Motor neuron (in vitro differentiated cells): ENCODE data around the gene ADAM12. TPM values are rescaled to one million over a fixed set of nuclear protein-coding genes. Genes with fewer than 3 reads are reported as not detected.
A peak's percentile ranks its signal among the peaks of the same experiment; 100 is the strongest.

Source experiments
- ATAC-seq, 8 experiments: fragments of 200-7000 bp; cut with Tn5 transposase; replicated peaks in 6 of 8; 2 replicates each; pipeline ENCODE4 v1.8.0; 2021; ENCODE audit warnings: mild to moderate bottlenecking in 8 of 8, moderate library complexity in 8 of 8
- H3K27ac ChIP-seq, 2 donors: fragments of 250-450 bp; sonication (Bioruptor Pico); 2 replicates each; pipeline ENCODE4 v1.9.0; 2021; ENCODE audit warnings: antibody characterized with exemption in 2 of 2, mild to moderate bottlenecking in 2 of 2, moderate library complexity in 1 of 2
- H3K4me1 ChIP-seq, 2 donors: fragments of 250-450 bp; sonication (Bioruptor Pico); replicated peaks in 1 of 2; 2 replicates each; pipeline ENCODE4 v1.6.1; 2021; ENCODE audit warnings: antibody characterized with exemption in 2 of 2, mild to moderate bottlenecking in 2 of 2, moderate library complexity in 1 of 2
- H3K4me3 ChIP-seq, 5 donors: fragments of 250-450 bp; sonication (Bioruptor Pico); 2 replicates each; pipeline ENCODE4 v1.9.0; 2021; ENCODE audit warnings: antibody characterized with exemption in 5 of 5, mild to moderate bottlenecking in 5 of 5, moderate library complexity in 4 of 5
- WGBS, 10 experiments: fragments of 450-650 bp; shearing (Covaris generic); methylation state at CpG; one replicate each; pipeline ENCODE4 v1.0.0; 2022; 5-methylcytosine and 5-hydroxymethylcytosine counted together
- in situ Hi-C, 9 experiments: fragments of 400-800 bp; cut with MboI; loops; one replicate each; pipeline ENCODE4 v1.15.0; 2021; ENCODE audit warnings: low sequenced_read_pairs in 9 of 9, low pct_unique_long_range_greater_than_20kb in 2 of 9; ENCODE audit not compliant: unreplicated experiment in 9 of 9
- total RNA-seq, 8 experiments: library from RNA; unstranded; fragments of 300-600 nt; gene quantifications; 2 replicates each; pipeline versions ENCODE4 v1.2.3 to v1.2.4, GENCODE V29; 2022

Gene ADAM12, protein sequence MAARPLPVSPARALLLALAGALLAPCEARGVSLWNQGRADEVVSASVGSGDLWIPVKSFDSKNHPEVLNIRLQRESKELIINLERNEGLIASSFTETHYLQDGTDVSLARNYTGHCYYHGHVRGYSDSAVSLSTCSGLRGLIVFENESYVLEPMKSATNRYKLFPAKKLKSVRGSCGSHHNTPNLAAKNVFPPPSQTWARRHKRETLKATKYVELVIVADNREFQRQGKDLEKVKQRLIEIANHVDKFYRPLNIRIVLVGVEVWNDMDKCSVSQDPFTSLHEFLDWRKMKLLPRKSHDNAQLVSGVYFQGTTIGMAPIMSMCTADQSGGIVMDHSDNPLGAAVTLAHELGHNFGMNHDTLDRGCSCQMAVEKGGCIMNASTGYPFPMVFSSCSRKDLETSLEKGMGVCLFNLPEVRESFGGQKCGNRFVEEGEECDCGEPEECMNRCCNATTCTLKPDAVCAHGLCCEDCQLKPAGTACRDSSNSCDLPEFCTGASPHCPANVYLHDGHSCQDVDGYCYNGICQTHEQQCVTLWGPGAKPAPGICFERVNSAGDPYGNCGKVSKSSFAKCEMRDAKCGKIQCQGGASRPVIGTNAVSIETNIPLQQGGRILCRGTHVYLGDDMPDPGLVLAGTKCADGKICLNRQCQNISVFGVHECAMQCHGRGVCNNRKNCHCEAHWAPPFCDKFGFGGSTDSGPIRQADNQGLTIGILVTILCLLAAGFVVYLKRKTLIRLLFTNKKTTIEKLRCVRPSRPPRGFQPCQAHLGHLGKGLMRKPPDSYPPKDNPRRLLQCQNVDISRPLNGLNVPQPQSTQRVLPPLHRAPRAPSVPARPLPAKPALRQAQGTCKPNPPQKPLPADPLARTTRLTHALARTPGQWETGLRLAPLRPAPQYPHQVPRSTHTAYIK
- total RNA-seq = 10 to 100 TPM in 3 of 8 experiments, 1 to 10 TPM in 4, under 1 TPM in 1; 0.63 to 62.9 (median 5.5) TPM

DNA sequence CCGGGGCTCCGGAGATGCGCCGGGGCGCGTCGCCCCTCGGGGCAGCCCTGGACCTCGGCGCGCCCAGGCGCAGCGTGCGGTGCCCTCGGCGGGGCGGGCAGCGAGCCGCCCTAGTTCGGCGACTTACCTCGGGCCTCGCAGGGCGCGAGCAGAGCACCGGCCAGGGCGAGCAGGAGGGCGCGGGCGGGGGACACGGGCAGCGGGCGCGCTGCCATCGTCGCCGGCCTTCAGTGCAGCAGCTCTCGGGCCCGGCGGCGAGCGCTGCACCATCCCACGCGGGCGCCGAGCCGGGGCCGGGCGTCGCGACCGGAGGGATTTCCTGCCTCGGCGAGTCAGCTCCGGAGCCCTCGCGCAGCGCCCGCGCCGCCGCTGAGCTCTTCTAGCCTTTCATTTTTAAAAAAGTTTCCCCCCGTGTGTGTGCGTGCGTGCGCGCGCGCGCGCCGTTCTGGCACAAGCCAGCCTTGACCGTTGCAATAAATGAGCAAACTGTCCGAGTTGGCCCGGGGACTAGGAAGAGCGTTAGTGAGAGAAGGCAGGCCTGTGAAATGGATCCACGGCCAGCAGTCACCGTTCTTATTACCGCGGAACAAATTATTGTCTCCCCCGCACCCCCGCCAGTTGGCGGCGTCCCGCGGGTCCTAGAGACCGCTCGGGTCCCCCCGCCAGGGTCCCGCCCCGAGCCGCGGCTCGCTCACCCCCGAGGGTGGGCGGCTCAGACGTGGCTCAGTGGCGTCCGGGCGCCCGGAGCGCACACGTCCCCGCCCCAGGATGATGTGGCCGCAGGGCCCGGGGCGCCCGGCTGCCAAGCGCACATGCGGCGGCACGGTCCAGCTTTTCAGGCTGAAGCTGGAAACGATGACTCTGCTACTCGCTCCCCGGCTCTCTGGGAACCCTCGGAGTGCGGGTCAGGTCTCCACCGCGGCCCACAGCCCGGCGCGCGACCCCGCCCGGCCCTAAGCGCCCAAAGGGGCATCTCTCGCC is at the start of gene ADAM12:
TSS of gene ADAM12 (minus strand) at position 547 of the 981 bp plus-strand sequence. CDS start at position 215, 332 bp downstream.
- in situ Hi-C loops = loop anchor here in 2 of 9 experiments (25.0 kb wide), 4 partner anchors 151 to 401 kb away; no protein-coding TSS in a partner anchor
- Histone ChIP-seq H3K4me3 (peak within 1 kb of the TSS; percentile 41 to 55 (median 50)), H3K4me1 (peaks cover 27 to 29% of the 10 kb centered on the region in 2 donors), H3K27ac (peak within 1 kb of the TSS in 1 of 2 donors; percentile 10)
- 13 to 80% (median 40%) methylated on average over 1 to 11 of the region's 127 CpGs; no CpG with 5 or more reads in 7 of the 10 experiments for WGBS, 10 experiments
- ATAC-seq = peak; percentile 60 to 74 (median 64)

DNA sequence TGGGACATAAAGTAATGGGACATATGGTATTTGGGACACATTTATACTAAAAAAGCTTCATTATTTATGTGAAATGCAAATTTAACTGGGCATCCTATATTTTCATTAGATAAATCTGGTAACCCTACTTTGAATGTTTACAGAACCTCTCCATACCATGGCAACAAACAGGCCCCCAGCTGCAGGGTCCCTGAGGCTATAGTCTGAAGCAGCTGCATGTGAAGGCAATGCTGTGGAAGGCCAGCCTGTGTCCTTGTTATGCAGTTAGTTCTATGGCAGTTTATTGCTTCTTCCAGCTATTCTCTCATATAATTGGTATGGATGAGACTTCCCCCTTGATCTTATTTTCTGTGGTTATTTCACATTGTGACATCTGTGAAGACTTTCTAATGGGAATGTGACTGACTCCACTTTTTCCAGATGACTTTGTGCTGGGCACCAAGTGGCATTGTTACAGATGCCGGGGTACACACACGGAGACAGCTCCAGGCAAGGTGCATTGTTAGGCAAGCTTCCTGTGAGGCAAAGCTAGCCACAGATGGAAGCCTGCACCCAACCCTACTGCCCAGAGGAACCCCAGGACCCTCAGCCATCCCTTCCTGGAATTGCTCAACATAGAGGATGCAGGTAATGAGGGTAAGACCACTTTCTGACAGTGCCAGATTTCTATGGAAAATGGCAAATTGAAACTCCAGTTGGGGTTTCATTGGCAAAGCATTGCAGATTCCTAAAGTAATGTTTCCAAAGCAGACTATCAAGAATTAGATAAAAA is 49.5 kb upstream of the ADAM12 start:
- WGBS, 10 experiments = 27 to 63% (median 43%) methylated on average over 2 of the region's 2 CpGs; no CpG with 5 or more reads in 4 of the 10 experiments
- no peak overlapping the region for H3K27ac ChIP-seq
- in situ Hi-C loops = no loop called here

DNA sequence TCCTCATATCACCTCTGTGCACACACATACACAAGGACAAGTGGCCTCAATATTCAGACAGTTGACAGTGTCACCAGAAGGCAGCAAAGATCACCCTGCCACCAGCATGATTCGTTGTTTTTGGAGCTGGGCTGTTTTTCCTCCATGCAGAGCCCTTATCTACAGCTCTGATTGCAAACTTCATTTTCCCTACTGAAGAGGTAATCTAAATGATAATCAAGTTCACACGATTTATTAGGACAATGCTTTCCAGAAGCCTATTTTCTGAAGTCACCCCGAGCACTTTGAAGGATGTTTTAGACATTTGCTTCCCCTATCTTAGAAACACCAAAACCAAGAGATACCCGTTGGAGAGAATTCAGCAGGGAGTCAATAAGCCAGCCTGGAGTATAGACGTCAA is 46.0 kb upstream of the ADAM12 start:
- Histone ChIP-seq H3K27ac (no peak overlapping the region), H3K4me3 (no peak overlapping the region), H3K4me1 (peaks cover 0 to 7% of the 10 kb centered on the region in 2 donors)
- ATAC-seq = no peak
- in situ Hi-C loops = no loop called here
- WGBS, 10 experiments = 26 to 90% (median 75%) methylated on average over 2 to 5 of the region's 5 CpGs; no CpG with 5 or more reads in 3 of the 10 experiments

More for the DNA sequence above, 49.5 kb upstream of the ADAM12 start:
- peak in 1 of 8 experiments; percentile 19 for ATAC-seq
- no peak overlapping the region for H3K4me3 ChIP-seq
- peaks cover 0 to 7% of the 10 kb centered on the region in 2 donors for H3K4me1 ChIP-seq

DNA sequence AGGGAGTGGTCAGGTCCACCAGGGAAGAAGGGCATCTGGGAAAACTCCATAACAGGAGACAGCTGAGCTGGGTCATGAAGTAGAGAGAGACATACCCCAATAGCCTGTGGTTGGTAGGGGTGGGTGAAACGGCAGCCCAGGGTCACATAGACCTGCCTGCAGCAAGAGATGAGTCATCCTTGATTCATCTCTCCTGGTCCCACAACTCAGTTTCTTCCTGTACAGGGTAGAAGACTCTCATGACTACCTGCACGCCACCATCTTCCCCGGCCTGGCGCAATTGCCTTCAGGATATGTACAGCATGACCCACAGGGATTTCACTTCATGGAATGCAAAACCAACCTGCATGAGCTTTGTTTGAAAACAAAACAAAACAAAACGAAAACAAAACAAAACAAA is 45.1 kb upstream of the ADAM12 start:
- peaks cover 0 to 7% of the 10 kb centered on the region in 2 donors for H3K4me1 ChIP-seq
- H3K4me3 ChIP-seq = no peak overlapping the region
- ATAC-seq = no peak
- WGBS, 10 experiments = 0 to 95% (median 42%) methylated on average over 1 to 4 of the region's 5 CpGs; no CpG with 5 or more reads in 2 of the 10 experiments
- H3K27ac ChIP-seq = no peak overlapping the region
- in situ Hi-C loops = no loop called here

DNA sequence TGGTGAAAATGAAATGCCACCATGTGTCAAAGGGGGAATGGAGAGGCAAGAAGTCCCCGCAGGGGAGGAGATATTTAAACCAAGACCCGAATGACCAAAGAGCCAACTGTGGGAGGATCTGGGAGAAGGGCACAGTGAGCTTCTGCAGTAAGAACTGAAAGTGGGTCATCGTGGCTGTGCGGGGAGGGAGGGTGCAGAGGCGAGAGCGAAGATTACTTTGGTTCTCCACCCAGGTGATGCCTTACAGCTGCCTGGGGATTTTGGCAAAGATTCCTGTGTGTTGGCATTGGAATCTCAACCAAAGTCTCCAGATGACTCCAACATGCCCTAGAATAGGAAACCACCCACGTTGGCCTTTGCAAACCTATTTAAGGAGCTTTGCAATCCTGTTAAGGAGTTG is 44.2 kb upstream of the ADAM12 start:
- in situ Hi-C loops = no loop called here
- 0 to 95% (median 81%) methylated on average over 1 to 6 of the region's 7 CpGs; no CpG with 5 or more reads in 4 of the 10 experiments for WGBS, 10 experiments

DNA sequence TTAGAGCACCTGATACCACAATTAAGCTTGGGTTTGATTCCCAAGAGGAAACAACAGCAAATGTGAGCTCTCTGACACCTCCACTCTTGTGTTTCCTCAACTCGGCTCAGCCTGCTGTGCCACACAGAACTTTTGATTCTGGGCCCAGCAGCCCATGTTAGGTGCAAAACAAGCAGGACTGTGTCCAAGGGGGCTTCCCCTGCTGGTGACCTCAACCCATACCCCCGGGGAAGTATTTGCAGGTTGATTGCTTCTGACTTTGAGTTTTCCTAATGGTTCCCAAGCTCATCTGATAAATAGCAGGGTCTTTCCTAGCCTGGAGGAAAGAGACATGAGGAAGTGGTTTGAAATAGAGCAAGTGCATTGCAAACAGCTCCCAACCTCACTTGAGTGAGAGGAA is 43.5 kb upstream of the ADAM12 start:
- H3K27ac ChIP-seq = no peak overlapping the region
- no peak overlapping the region for H3K4me3 ChIP-seq
- ATAC-seq = no peak
- in situ Hi-C loops = no loop called here
- peaks cover 0 to 7% of the 10 kb centered on the region in 2 donors for H3K4me1 ChIP-seq
- 60 to 90% (median 80%) methylated on average over 1 to 2 of the region's 2 CpGs; no CpG with 5 or more reads in 4 of the 10 experiments for WGBS, 10 experiments

More for the DNA sequence above, 44.2 kb upstream of the ADAM12 start:
- ATAC-seq = no peak
- Histone ChIP-seq H3K27ac (no peak overlapping the region), H3K4me3 (no peak overlapping the region), H3K4me1 (peaks cover 0 to 7% of the 10 kb centered on the region in 2 donors)

DNA sequence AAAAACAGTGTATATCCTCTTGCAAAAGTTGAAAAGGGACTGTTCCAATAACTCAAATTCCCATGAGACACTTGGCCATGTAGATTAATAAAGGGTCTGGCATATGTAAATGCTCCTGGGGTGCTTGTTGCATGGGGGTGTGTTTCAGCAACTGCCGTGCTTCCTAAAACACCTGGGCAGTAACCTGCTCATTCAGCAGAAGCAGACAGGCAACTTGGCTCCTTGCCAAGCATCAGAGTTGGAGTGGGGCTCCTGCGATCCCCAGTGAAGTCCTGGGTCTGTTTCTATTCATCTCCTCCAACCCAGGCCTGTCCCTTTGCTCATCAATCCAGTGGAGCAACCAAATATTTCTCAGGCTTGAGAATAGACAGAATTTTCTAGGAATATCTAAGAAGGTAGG is 42.2 kb upstream of the ADAM12 start:
- ATAC-seq = no peak
- Histone ChIP-seq H3K27ac (no peak overlapping the region), H3K4me3 (no peak overlapping the region), H3K4me1 (peaks cover 0 to 7% of the 10 kb centered on the region in 2 donors)
- 81 to 100% (median 92%) methylated on average over 1 to 2 of the region's 2 CpGs; no CpG with 5 or more reads in 5 of the 10 experiments for WGBS, 10 experiments
- in situ Hi-C loops = no loop called here

DNA sequence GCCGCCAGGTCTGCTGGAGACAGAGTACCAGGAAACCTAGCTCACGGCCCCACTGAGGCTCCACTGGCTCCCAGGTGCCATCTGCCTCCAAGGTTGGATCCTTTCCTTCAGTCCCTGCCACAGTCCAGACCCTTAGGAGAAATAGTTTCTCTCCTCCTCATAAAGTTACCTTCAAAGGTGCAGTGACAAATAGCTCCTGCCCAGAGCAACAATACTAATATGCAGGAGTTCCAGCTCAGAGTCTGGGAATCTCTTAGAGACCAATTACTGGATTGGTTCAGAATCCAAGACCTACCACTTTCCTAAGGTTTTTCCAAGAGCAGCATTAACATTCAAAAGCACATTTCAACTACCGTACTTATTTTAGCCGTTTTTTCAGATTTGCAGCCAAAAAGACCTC is 41.0 kb upstream of the ADAM12 start:
- no peak for ATAC-seq
- Histone ChIP-seq H3K4me1 (peaks cover 0 to 2% of the 10 kb centered on the region in 2 donors), H3K4me3 (no peak overlapping the region), H3K27ac (no peak overlapping the region)
- in situ Hi-C loops = no loop called here
- 73 to 95% (median 84%) methylated on average over 1 to 4 of the region's 4 CpGs for WGBS, 10 experiments

DNA sequence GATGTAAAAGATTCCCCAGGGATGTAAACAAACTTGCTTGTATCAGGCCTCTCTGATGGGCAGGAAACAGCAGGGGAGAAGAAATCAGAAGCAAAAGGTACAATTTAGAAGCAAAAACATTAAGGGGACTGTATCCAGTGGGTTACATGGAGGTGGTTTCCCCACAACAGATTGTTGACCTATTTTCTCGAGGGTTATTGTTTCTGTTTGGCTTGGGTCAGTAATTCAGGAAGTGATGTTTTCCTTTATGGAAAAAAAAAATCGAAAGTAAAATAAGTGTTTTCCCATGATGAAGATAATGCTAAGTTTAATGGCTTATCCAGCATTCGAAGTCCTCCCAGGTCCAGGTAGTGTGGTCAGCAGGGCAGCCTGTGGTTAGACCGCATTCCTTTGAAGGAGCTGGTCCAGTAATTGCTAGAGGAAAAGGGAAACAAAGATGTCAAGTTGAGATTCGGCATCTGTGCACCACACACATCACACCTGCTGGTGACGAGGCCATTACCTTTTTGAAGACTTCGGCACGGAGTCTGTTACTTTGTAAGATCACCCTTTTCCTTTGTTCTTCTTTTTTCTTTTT is 37.3 kb upstream of the ADAM12 start:
- H3K4me3 ChIP-seq = no peak overlapping the region
- H3K4me1 ChIP-seq = peaks cover 0 to under 1% of the 10 kb centered on the region in 2 donors
- ATAC-seq = no peak
- in situ Hi-C loops = no loop called here
- 62 to 100% (median 76%) methylated on average over 2 to 8 of the region's 8 CpGs for WGBS, 10 experiments
- H3K27ac ChIP-seq = no peak overlapping the region

DNA sequence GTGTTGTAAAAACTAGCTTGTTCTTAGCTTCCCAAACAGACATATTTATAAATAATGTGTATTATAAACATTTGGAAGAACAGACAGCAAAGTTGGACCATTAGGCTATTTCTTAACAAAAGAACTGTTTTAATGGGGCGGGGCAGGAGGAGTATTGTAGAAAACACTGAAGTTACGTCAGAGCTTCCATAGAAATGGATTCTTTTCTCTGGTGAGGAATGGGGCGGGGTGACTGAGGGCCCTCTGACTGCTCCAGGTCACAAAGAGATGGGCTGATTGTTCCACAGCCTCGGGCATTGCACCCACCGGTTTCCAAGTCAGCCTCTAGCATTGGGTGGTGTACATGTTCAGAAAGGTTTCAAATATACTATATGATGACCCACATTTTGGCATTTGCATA is 36.8 kb upstream of the ADAM12 start:
- Histone ChIP-seq H3K4me3 (no peak overlapping the region), H3K27ac (no peak overlapping the region), H3K4me1 (peaks cover 0 to 4% of the 10 kb centered on the region in 2 donors)
- in situ Hi-C loops = no loop called here
- ATAC-seq = peak in 1 of 8 experiments; percentile 14
- 49 to 91% (median 80%) methylated on average over 1 to 5 of the region's 5 CpGs for WGBS, 10 experiments
